Measurements from ENCODE around the gene PKNOX2.

The PKNOX2 gene

DNA sequence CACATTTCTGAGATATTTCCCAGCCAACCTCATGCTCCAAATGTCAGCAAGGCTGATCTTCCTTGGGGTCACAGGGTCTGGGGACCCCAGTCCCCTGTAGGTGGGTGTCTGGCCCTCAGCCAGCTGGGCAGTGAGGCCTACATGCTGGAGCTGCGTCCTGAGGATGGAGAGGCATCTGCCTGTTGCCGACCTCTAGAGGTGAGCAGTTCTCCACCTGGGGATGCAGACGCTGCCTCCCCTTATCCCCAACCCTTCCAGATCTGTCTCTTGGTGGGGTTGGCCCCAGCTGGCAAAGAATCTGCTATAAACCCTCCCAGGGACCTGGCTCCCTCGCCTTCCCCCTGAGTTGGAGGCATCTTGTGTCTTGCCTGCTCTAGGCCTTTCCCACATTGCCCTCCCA, 79.6 kb downstream of the PKNOX2 start:
- no peaks in the 10 kb centered on the region for H3K79me2 ChIP-seq (ENCODE audit: control insufficient read depth, low read length)
- H3K36me3 ChIP-seq (ENCODE audit: control insufficient read depth, low read length) = no peaks in the 10 kb centered on the region
- H3F3A ChIP-seq (ENCODE audit: control insufficient read depth, insufficient read depth) = no peaks in the 10 kb centered on the region
- H3K9me2 ChIP-seq (replicated peaks; ENCODE audit: control insufficient read depth, low read length) = no peaks in the 10 kb centered on the region
- H3K4me2 ChIP-seq (ENCODE audit: low read length) = no peak overlapping the region
- H4K20me1 ChIP-seq (ENCODE audit: control insufficient read depth, insufficient read depth, low read depth, low read length) = no peaks in the 10 kb centered on the region
- no peaks in the 10 kb centered on the region for H3K27me3 ChIP-seq (ENCODE audit: control insufficient read depth, low read length)
- H3K9me3 ChIP-seq (ENCODE audit: control insufficient read depth, insufficient read depth, low read length) = no peaks in the 10 kb centered on the region
- H3K4me1 ChIP-seq (ENCODE audit: control insufficient read depth, low read length) = no peaks in the 10 kb centered on the region
- TF ChIP-seq EZH2phosphoT487 (IDR thresholded peaks at IDR 0.05; ENCODE audit: borderline replicate concordance, low read length) = no peak
- TF ChIP-seq, protein P1, sequence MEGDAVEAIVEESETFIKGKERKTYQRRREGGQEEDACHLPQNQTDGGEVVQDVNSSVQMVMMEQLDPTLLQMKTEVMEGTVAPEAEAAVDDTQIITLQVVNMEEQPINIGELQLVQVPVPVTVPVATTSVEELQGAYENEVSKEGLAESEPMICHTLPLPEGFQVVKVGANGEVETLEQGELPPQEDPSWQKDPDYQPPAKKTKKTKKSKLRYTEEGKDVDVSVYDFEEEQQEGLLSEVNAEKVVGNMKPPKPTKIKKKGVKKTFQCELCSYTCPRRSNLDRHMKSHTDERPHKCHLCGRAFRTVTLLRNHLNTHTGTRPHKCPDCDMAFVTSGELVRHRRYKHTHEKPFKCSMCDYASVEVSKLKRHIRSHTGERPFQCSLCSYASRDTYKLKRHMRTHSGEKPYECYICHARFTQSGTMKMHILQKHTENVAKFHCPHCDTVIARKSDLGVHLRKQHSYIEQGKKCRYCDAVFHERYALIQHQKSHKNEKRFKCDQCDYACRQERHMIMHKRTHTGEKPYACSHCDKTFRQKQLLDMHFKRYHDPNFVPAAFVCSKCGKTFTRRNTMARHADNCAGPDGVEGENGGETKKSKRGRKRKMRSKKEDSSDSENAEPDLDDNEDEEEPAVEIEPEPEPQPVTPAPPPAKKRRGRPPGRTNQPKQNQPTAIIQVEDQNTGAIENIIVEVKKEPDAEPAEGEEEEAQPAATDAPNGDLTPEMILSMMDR (IDR thresholded peaks at IDR 0.05; ENCODE audit: low read depth, low read length, poor library complexity, severe bottlenecking) = no peak
- H3K27ac ChIP-seq (ENCODE audit: low read depth, low read length) = no peak overlapping the region
- no peak overlapping the region for H3K4me3 ChIP-seq (ENCODE audit: low read length)

DNA sequence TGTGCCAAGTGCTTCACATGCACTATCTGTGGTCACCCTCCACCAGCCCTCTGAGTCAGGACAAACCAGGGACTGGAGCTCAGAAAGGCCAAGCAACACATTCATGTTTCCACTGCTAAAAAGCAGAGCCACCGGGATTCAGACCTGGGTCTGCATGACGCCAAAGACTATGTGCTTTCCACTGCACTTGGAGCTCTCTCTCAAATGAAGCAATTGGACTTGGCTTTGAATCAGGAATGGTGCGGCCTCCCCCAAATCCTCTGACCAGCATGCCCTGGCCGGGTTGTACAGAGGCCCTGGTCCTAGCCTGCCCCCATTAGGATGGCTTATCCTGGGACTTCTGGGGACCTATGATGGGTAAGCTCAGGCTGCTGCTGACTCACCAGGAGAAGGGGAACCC, 80.7 kb downstream of the PKNOX2 start:
- H3K4me3 ChIP-seq (ENCODE audit: low read length) = no peak overlapping the region
- H3K27ac ChIP-seq (ENCODE audit: low read depth, low read length) = no peak overlapping the region
- no peaks in the 10 kb centered on the region for H3K36me3 ChIP-seq (ENCODE audit: control insufficient read depth, low read length)
- H3K79me2 ChIP-seq (ENCODE audit: control insufficient read depth, low read length) = no peaks in the 10 kb centered on the region
- no peaks in the 10 kb centered on the region for H3K27me3 ChIP-seq (ENCODE audit: control insufficient read depth, low read length)
- no peak overlapping the region for H3K4me2 ChIP-seq (ENCODE audit: low read length)
- no peaks in the 10 kb centered on the region for H3F3A ChIP-seq (ENCODE audit: control insufficient read depth, insufficient read depth)
- H3K9me3 ChIP-seq (ENCODE audit: control insufficient read depth, insufficient read depth, low read length) = no peaks in the 10 kb centered on the region
- H3K4me1 ChIP-seq (ENCODE audit: control insufficient read depth, low read length) = no peaks in the 10 kb centered on the region
- no peaks in the 10 kb centered on the region for H4K20me1 ChIP-seq (ENCODE audit: control insufficient read depth, insufficient read depth, low read depth, low read length)
- no peaks in the 10 kb centered on the region for H3K9me2 ChIP-seq (replicated peaks; ENCODE audit: control insufficient read depth, low read length)
- TF ChIP-seq, protein P1 (IDR thresholded peaks at IDR 0.05; ENCODE audit: low read depth, low read length, poor library complexity, severe bottlenecking) = no peak
- no peak for TF ChIP-seq EZH2phosphoT487 (IDR thresholded peaks at IDR 0.05; ENCODE audit: borderline replicate concordance, low read length)

DNA sequence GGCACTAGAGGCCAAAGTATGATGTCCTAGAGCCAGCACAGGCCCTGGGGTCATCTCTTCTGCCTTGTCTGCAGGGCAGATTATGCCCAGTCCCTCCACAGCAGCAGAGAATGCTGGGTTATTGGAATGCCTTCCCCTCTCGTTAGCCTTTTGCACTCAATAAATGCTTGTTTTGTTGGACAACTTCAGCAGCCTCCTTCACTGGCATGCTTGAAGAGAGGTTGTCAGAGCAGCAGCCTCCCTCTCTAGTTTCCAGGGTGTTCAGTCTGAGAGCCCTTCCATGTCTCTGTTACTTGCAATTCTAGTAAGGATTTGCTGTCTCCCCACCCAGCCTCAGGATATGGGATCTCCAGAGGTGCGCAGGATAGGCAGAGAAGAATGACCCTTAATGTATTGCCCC, 82.9 kb downstream of the PKNOX2 start:
- no peak overlapping the region for H3K4me2 ChIP-seq (ENCODE audit: low read length)
- no peak for TF ChIP-seq EZH2phosphoT487 (IDR thresholded peaks at IDR 0.05; ENCODE audit: borderline replicate concordance, low read length)
- TF ChIP-seq, protein P1 (IDR thresholded peaks at IDR 0.05; ENCODE audit: low read depth, low read length, poor library complexity, severe bottlenecking) = no peak
- H3K9me3 ChIP-seq (ENCODE audit: control insufficient read depth, insufficient read depth, low read length) = no peaks in the 10 kb centered on the region
- no peak overlapping the region for H3K27ac ChIP-seq (ENCODE audit: low read depth, low read length)
- H3K27me3 ChIP-seq (ENCODE audit: control insufficient read depth, low read length) = 0 out of 2 replicates have a peak, but pooled peaks cover 4% of the 10 kb centered on the region
- no peaks in the 10 kb centered on the region for H3K9me2 ChIP-seq (replicated peaks; ENCODE audit: control insufficient read depth, low read length)
- H3K4me3 ChIP-seq (ENCODE audit: low read length) = no peak overlapping the region
- H3K79me2 ChIP-seq (ENCODE audit: control insufficient read depth, low read length) = no peaks in the 10 kb centered on the region
- no peaks in the 10 kb centered on the region for H3K4me1 ChIP-seq (ENCODE audit: control insufficient read depth, low read length)
- H3K36me3 ChIP-seq (ENCODE audit: control insufficient read depth, low read length) = no peaks in the 10 kb centered on the region
- H4K20me1 ChIP-seq (ENCODE audit: control insufficient read depth, insufficient read depth, low read depth, low read length) = no peaks in the 10 kb centered on the region
- no peaks in the 10 kb centered on the region for H3F3A ChIP-seq (ENCODE audit: control insufficient read depth, insufficient read depth)

Measured in DOHH2 (cell line).